HL-60 (cell line): ENCODE data around the gene MARCO.

Experiments
- DNase-seq, 2 experiments: peaks; one replicate each; pipeline ENCODE4 v3.0.0-alpha.2; 2010 to 2020; ENCODE audit warnings: low read depth in 1 of 2, low spot score in 1 of 2
- H3K27ac ChIP-seq: fragments of 250-450 bp; sonication (Bioruptor Pico); replicated peaks from 2 replicates; pipeline ENCODE4 v1.5.1; 2020; ENCODE audit warnings: mild to moderate bottlenecking, moderate library complexity
- H3K27me3 ChIP-seq: fragments of 250-450 bp; sonication (Bioruptor Pico); 2 replicates; pipeline ENCODE4 v1.5.1; 2021; ENCODE audit warnings: mild to moderate bottlenecking, moderate library complexity; ENCODE audit not compliant: insufficient read depth, poor library complexity, severe bottlenecking
- H3K4me3 ChIP-seq: replicated peaks from 2 replicates; pipeline ENCODE4 v1.5.1; 2011; ENCODE audit warnings: mild to moderate bottlenecking, control low read depth, low read length; ENCODE audit not compliant: insufficient read depth
- CTCF ChIP-seq: IDR thresholded peaks from one replicate; pipeline ENCODE4 v1.5.1; 2011; ENCODE audit warnings: low read length, control low read depth, inconsistent platforms; ENCODE audit not compliant: insufficient read depth
- GABPA ChIP-seq: IDR thresholded peaks from 2 replicates; pipeline ENCODE4 v1.6.1; 2012; ENCODE audit warnings: low read depth
- POLR2AphosphoS5 ChIP-seq: IDR thresholded peaks from 2 replicates; pipeline ENCODE4 v1.6.1; 2012; ENCODE audit warnings: low read depth
- SPI1 ChIP-seq: IDR thresholded peaks from 2 replicates; pipeline ENCODE4 v1.6.1; 2012; ENCODE audit warnings: low read depth, mild to moderate bottlenecking, borderline replicate concordance
- TF ChIP-seq, protein P1 (sequence below): IDR thresholded peaks from 2 replicates; pipeline ENCODE4 v1.6.1; 2012; ENCODE audit warnings: low read depth; ENCODE audit not compliant: insufficient replicate concordance

The MARCO gene

GRCh38 chr2:118991554-118991953 is 49.6 kb downstream of the MARCO start:
- no peak for DNase-seq
- TF ChIP-seq SPI1 (no peak), POLR2AphosphoS5 (no peak), CTCF (no peak), GABPA (no peak)
- TF ChIP-seq, protein P1, sequence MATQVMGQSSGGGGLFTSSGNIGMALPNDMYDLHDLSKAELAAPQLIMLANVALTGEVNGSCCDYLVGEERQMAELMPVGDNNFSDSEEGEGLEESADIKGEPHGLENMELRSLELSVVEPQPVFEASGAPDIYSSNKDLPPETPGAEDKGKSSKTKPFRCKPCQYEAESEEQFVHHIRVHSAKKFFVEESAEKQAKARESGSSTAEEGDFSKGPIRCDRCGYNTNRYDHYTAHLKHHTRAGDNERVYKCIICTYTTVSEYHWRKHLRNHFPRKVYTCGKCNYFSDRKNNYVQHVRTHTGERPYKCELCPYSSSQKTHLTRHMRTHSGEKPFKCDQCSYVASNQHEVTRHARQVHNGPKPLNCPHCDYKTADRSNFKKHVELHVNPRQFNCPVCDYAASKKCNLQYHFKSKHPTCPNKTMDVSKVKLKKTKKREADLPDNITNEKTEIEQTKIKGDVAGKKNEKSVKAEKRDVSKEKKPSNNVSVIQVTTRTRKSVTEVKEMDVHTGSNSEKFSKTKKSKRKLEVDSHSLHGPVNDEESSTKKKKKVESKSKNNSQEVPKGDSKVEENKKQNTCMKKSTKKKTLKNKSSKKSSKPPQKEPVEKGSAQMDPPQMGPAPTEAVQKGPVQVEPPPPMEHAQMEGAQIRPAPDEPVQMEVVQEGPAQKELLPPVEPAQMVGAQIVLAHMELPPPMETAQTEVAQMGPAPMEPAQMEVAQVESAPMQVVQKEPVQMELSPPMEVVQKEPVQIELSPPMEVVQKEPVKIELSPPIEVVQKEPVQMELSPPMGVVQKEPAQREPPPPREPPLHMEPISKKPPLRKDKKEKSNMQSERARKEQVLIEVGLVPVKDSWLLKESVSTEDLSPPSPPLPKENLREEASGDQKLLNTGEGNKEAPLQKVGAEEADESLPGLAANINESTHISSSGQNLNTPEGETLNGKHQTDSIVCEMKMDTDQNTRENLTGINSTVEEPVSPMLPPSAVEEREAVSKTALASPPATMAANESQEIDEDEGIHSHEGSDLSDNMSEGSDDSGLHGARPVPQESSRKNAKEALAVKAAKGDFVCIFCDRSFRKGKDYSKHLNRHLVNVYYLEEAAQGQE = no peak
- Histone ChIP-seq H3K4me3 (no peak overlapping the region), H3K27ac (no peak overlapping the region), H3K27me3 (no peaks in the 10 kb centered on the region)

DNA sequence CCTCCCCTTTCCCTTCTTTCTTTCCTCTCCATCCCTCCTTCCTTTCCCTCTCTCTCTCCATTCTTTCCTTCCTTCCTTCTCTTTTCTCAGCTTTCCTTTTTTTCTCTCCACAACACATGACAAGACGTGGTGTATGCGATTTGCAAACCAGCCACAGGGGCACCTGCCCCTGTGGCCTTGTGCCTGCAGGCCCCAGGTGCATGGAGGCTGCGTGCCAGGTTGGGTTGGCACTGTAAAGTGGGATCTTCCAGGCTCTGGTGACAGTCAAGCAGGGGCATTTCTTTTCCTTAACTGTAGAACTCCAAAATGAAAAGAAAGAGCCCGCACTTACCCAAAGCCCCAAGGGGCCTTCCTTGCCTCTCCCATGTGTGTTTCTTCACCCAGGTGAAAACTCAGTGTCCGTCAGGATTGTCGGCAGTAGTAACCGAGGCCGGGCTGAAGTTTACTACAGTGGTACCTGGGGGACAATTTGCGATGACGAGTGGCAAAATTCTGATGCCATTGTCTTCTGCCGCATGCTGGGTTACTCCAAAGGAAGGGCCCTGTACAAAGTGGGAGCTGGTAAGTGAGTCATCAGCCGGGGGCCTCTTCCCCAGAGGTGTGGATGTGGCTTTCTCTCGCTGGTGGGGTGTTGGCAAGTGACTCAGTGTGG is 50.9 kb downstream of the MARCO start:
- H3K27me3 ChIP-seq = no peaks in the 10 kb centered on the region
- H3K27ac ChIP-seq = no peak overlapping the region
- TF ChIP-seq, protein P1 = no peak
- no peak for TF ChIP-seq CTCF
- DNase-seq = no peak
- H3K4me3 ChIP-seq = no peak overlapping the region

DNA sequence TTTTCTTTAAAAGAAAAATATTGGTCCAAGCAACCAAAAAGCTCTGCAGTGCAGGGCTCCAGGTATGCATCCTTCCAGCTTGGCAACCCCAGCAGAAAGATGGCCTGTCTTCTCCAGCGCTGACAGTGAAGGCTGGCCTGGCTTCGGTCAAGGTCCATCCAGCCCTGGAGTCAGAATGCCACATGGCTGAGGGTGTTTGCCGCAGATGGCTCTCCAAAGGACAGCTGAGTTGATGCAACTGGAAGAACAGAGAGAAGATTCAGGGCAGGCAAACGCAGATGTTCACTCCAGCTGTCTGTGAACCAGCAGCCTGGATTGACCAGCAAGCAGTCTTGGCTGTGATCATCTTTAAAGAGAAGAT is 51.4 kb downstream of the MARCO start:
- Histone ChIP-seq H3K27me3 (no peaks in the 10 kb centered on the region), H3K27ac (no peak overlapping the region), H3K4me3 (no peak overlapping the region)
- TF ChIP-seq SPI1 (no peak), POLR2AphosphoS5 (no peak), GABPA (no peak), CTCF (no peak)
- TF ChIP-seq, protein P1 = no peak
- DNase-seq = no peak
